8988T (cell line): Measurements from ENCODE around the gene GNA12.

Experiments
- DNase-seq: peaks from one replicate; pipeline ENCODE4 v3.0.0; 2011

The GNA12 gene

GRCh38 chr7:2814946-2815874 is 28.9 kb downstream of the GNA12 start:
- no peak for DNase-seq

GRCh38 chr7:2814186-2814945 is 29.7 kb downstream of the GNA12 start:
- no peak for DNase-seq

GRCh38 chr7:2813350-2814185 is 30.5 kb downstream of the GNA12 start:
- DNase-seq: no peak

- DNase-seq: no peak
These were observed 31.3 kb downstream of the GNA12 start for GRCh38 chr7:2812831-2813230.

GRCh38 chr7:2812114-2812487 is 32.0 kb downstream of the GNA12 start:
- no peak for DNase-seq

- DNase-seq: no peak
These were observed 32.5 kb downstream of the GNA12 start for GRCh38 chr7:2811476-2812113.

- DNase-seq: no peak
These were observed 33.3 kb downstream of the GNA12 start for GRCh38 chr7:2810682-2811415.

GRCh38 chr7:2809903-2810625 is 34.0 kb downstream of the GNA12 start:
- no peak for DNase-seq

- no peak for DNase-seq
These were observed 35.0 kb downstream of the GNA12 start for GRCh38 chr7:2808891-2809665.

- no peak for DNase-seq
These were observed 36.0 kb downstream of the GNA12 start for GRCh38 chr7:2807845-2808772.

GRCh38 chr7:2807460-2807844 is 36.7 kb downstream of the GNA12 start:
- no peak for DNase-seq

- DNase-seq: no peak
These were observed 37.5 kb downstream of the GNA12 start for GRCh38 chr7:2806571-2806970.

- DNase-seq: no peak
These were observed 38.7 kb downstream of the GNA12 start for GRCh38 chr7:2805213-2805944.

- no peak for DNase-seq
These were observed 39.8 kb downstream of the GNA12 start for GRCh38 chr7:2804227-2804763.

- no peak for DNase-seq
These were observed 40.4 kb downstream of the GNA12 start for GRCh38 chr7:2803755-2804154.

GRCh38 chr7:2803342-2803692 is 40.8 kb downstream of the GNA12 start:
- DNase-seq: no peak

- DNase-seq: no peak
These were observed 41.4 kb downstream of the GNA12 start for GRCh38 chr7:2802504-2803341.
